ENCODE results near the gene PIGBOS1.

The PIGBOS1 gene

GRCh38 chr15:55343168-55343567, 24.2 kb upstream of the PIGBOS1 start:
- H3K79me2 ChIP-seq (ENCODE audit: insufficient read depth, low read length): no peaks in the 10 kb centered on the region
- H3K36me3 ChIP-seq (ENCODE audit: insufficient read depth, low read length): peaks cover 52% of the 10 kb centered on the region
- peaks cover 3% of the 10 kb centered on the region for H3K4me1 ChIP-seq (ENCODE audit: insufficient read depth, low read length, severe bottlenecking)
- no peak overlapping the region for H3K27ac ChIP-seq (ENCODE audit: low read depth, low read length, poor library complexity, severe bottlenecking)
- no peaks in the 10 kb centered on the region for H4K20me1 ChIP-seq (ENCODE audit: insufficient read depth, low read length)
- no peaks in the 10 kb centered on the region for H3K9me3 ChIP-seq (ENCODE audit: low read length)
- no peak overlapping the region for H2AFZ ChIP-seq (ENCODE audit: low read length)
- no peaks in the 10 kb centered on the region for H3K9me2 ChIP-seq (ENCODE audit: low read depth, low read length)
- H3K9ac ChIP-seq (ENCODE audit: low read length): no peak overlapping the region
- no peak for TF ChIP-seq EZH2 (IDR thresholded peaks at IDR 0.05; ENCODE audit: borderline replicate concordance, low read length)
- no peak for TF ChIP-seq CTCF (IDR thresholded peaks at IDR 0.05; ENCODE audit: low read length)
- H3K4me3 ChIP-seq (ENCODE audit: low read depth, low read length, poor library complexity, severe bottlenecking): no peak overlapping the region
- H3K27me3 ChIP-seq (ENCODE audit: insufficient read depth, low read length): no peaks in the 10 kb centered on the region
- H3F3A ChIP-seq (ENCODE audit: insufficient read depth, low read length): no peaks in the 10 kb centered on the region
- no peak overlapping the region for H3K4me2 ChIP-seq (ENCODE audit: low read length)

- Histone ChIP-seq H2AFZ (ENCODE audit: low read length) (no peak overlapping the region), H3F3A (ENCODE audit: insufficient read depth, low read length) (no peaks in the 10 kb centered on the region), H4K20me1 (ENCODE audit: insufficient read depth, low read length) (no peaks in the 10 kb centered on the region), H3K27ac (ENCODE audit: low read depth, low read length, poor library complexity, severe bottlenecking) (no peak overlapping the region), H3K9ac (ENCODE audit: low read length) (no peak overlapping the region), H3K27me3 (ENCODE audit: insufficient read depth, low read length) (no peaks in the 10 kb centered on the region), H3K9me2 (ENCODE audit: low read depth, low read length) (no peaks in the 10 kb centered on the region), H3K4me1 (ENCODE audit: insufficient read depth, low read length, severe bottlenecking) (no peaks in the 10 kb centered on the region), H3K36me3 (ENCODE audit: insufficient read depth, low read length) (peaks cover 72% of the 10 kb centered on the region), H3K4me3 (ENCODE audit: low read depth, low read length, poor library complexity, severe bottlenecking) (no peak overlapping the region), H3K4me2 (ENCODE audit: low read length) (no peak overlapping the region), H3K79me2 (ENCODE audit: insufficient read depth, low read length) (no peaks in the 10 kb centered on the region), H3K9me3 (ENCODE audit: low read length) (no peaks in the 10 kb centered on the region)
- TF ChIP-seq CTCF (IDR thresholded peaks at IDR 0.05; ENCODE audit: low read length) (no peak), EZH2 (IDR thresholded peaks at IDR 0.05; ENCODE audit: borderline replicate concordance, low read length) (no peak)
These were observed 18.2 kb upstream of the PIGBOS1 start for GRCh38 chr15:55337160-55337559.

- no peak overlapping the region for H3K9ac ChIP-seq (ENCODE audit: low read length)
- H3K4me1 ChIP-seq (ENCODE audit: insufficient read depth, low read length, severe bottlenecking): no peaks in the 10 kb centered on the region
- no peak overlapping the region for H3K4me2 ChIP-seq (ENCODE audit: low read length)
- H2AFZ ChIP-seq (ENCODE audit: low read length): no peak overlapping the region
- H3K36me3 ChIP-seq (ENCODE audit: insufficient read depth, low read length): peaks cover 75% of the 10 kb centered on the region
- H3K27me3 ChIP-seq (ENCODE audit: insufficient read depth, low read length): no peaks in the 10 kb centered on the region
- no peak overlapping the region for H3K27ac ChIP-seq (ENCODE audit: low read depth, low read length, poor library complexity, severe bottlenecking)
- no peaks in the 10 kb centered on the region for H3K79me2 ChIP-seq (ENCODE audit: insufficient read depth, low read length)
- H3K9me2 ChIP-seq (ENCODE audit: low read depth, low read length): no peaks in the 10 kb centered on the region
- no peak for TF ChIP-seq EZH2 (IDR thresholded peaks at IDR 0.05; ENCODE audit: borderline replicate concordance, low read length)
- TF ChIP-seq CTCF (IDR thresholded peaks at IDR 0.05; ENCODE audit: low read length): no peak
- H4K20me1 ChIP-seq (ENCODE audit: insufficient read depth, low read length): no peaks in the 10 kb centered on the region
- H3K9me3 ChIP-seq (ENCODE audit: low read length): no peaks in the 10 kb centered on the region
- no peak overlapping the region for H3K4me3 ChIP-seq (ENCODE audit: low read depth, low read length, poor library complexity, severe bottlenecking)
- no peaks in the 10 kb centered on the region for H3F3A ChIP-seq (ENCODE audit: insufficient read depth, low read length)
These were observed 16.1 kb upstream of the PIGBOS1 start for GRCh38 chr15:55334997-55335396.
